GM12872 (cell line): ENCODE results near the gene OVAAL.

ENCODE experiments used
- CTCF ChIP-seq: IDR thresholded peaks from 3 replicates; pipeline ENCODE4 v1.5.1; 2011; ENCODE audit warnings: low read depth, mild to moderate bottlenecking, low read length, moderate library complexity; ENCODE audit not compliant: insufficient read depth

OVAAL gene

GRCh38 chr1:180542113-180542837 lies 16.5 kb upstream of the OVAAL start:
- no peak for TF ChIP-seq CTCF

DNA sequence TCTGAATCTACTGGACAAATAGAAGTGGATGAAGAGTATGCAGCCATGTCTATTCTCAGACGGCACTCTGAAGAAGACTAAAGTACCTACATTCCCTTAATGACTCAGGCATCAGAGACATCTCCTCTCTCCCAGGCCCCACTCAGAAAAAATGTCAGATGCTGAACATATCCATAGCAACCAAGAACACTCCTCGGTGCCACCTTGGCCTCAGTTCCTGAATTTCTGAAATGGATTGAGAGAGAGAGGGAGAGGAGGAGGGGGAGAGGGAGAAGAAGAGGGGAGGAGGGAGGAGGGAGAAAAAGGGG lies 16.0 kb upstream of the OVAAL start:
- TF ChIP-seq CTCF: no peak

- TF ChIP-seq CTCF: no peak
Observed at GRCh38 chr1:180544050-180544449, 14.7 kb upstream of the OVAAL start.

GRCh38 chr1:180545991-180546390 lies 12.8 kb upstream of the OVAAL start:
- TF ChIP-seq CTCF: no peak

GRCh38 chr1:180548686-180549317 lies 10.0 kb upstream of the OVAAL start:
- TF ChIP-seq CTCF: no peak

GRCh38 chr1:180550241-180550640 lies 8.5 kb upstream of the OVAAL start:
- TF ChIP-seq CTCF: no peak

DNA sequence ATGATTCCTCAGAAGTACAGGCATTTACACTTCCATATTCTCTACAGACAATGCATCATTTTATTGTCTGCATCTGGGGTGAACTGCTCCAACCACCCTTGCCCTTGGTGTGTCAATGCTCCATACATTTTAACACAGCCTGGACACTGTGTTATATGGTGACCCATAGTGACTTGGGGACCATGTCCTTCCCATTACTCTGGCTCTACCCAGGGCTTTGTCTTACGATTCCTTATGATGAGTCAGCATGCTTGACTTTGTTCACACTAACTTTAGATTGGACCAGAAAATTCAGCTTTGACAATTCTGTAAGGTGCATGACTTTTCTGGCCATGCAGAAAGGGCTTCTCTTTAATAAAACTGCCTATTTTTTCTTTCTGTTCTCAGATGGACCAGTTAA lies 6.8 kb upstream of the OVAAL start:
- no peak for TF ChIP-seq CTCF
